ENCODE measurements around the gene SFXN3. TPM values are rescaled to one million over a fixed set of nuclear protein-coding genes. Genes with fewer than 3 reads are reported as not detected.

SFXN3 gene
- total and polyA plus RNA-seq, 2 of the 8 experiments (the other 6 are each of a cell fraction or from before 2014, with no cell fraction given): 2.6 to 2.8 TPM

DNA sequence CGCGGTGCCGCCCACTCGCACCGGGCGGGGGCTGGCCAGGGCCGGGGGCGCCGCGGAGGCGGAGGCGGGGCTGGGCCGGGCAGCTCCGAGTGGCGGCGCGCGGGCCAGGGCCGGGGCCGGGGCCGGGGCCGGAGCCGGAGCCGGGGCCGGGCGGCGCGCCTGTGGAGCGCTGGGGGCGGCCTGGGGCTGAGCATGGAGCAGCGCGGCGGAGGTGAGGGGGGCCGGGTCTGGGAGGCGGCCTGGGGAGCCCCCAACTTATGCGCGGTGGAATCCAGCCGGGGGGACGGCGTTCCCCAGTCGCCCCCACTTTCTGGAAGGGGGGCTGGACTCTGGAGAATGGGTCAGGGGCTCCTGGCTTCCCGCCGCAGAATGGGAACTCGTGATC is 31.3 kb upstream of the SFXN3 start, which contains the start of gene LZTS2:
Gene LZTS2, plus strand, starts transcription at position 67 of the 385 bp plus-strand sequence. CDS start 2,731 bp downstream, outside the sequence.
- Histone ChIP-seq H3K4me3 (ENCODE audit: extremely low read depth in 1 of 4, insufficient read depth in 2 of 4, low read depth in 3 of 4, low read length in 4 of 4) (peak within 1 kb of the TSS; percentile 75 to 90 (median 76)), H2AK5ac (ENCODE audit: low read depth, low read length) (peak within 1 kb of the TSS; percentile 76), H3K23me2 (ENCODE audit: low read depth, low read length) (peaks cover 17% of the 10 kb centered on the region), H3K79me1 (ENCODE audit: low read depth, low read length) (peaks cover 6% of the 10 kb centered on the region; the same call in 1 of the 2 replicates), H4K5ac (ENCODE audit: insufficient read length, low read depth, low read length) (peak within 1 kb of the TSS; percentile 46), H3K27me3 (replicated peaks in 1 of 4; ENCODE audit: control insufficient read depth in 3 of 4, extremely low read depth in 1 of 4, insufficient read depth in 3 of 4, low read length in 3 of 4) (no peaks in the 10 kb centered on the region), H3K79me2 (ENCODE audit: control insufficient read depth in 1 of 2, insufficient read depth in 2 of 2, low read length in 2 of 2) (peaks cover 0 to 33% of the 10 kb centered on the region in 2 experiments; a peak in 2 of 4 replicates), H3K9me3 (ENCODE audit: insufficient read depth in 2 of 2, low read depth in 1 of 2, low read length in 1 of 2) (no peaks in the 10 kb centered on the region), H4K91ac (replicated peaks; ENCODE audit: insufficient read length, low read length) (peak within 1 kb of the TSS; percentile 97), H3K56ac (replicated peaks; ENCODE audit: insufficient read length, low read depth, low read length) (peak within 1 kb of the TSS; percentile 71), H3K4ac (replicated peaks; ENCODE audit: insufficient read length, low read depth, low read length) (peak within 1 kb of the TSS; percentile 99), H2BK5ac (ENCODE audit: low read depth, low read length) (peak within 1 kb of the TSS; percentile 98), H2BK15ac (ENCODE audit: low read length) (peak within 1 kb of the TSS; percentile 98; the same call in 1 of the 2 replicates), H3K9ac (replicated peaks in 1 of 4; ENCODE audit: extremely low read depth in 1 of 4, low read depth in 3 of 4, low read length in 3 of 4) (peak within 1 kb of the TSS; percentile 80 to 94 (median 88)), H4K20me1 (replicated peaks in 1 of 2; ENCODE audit: control insufficient read depth in 1 of 2, insufficient read depth in 2 of 2, low read length in 2 of 2) (peaks cover 0 to 10% of the 10 kb centered on the region in 2 experiments), H2AFZ (ENCODE audit: low read length) (no peak within 1 kb of the TSS), H3K36me3 (ENCODE audit: control insufficient read depth in 2 of 4, insufficient read depth in 4 of 4, low read length in 3 of 4) (peaks cover 2 to 22% (median 13%) of the 10 kb centered on the region in 4 experiments; a peak in 5 of 8 replicates), H4K8ac (ENCODE audit: extremely low read depth, insufficient read depth, low read length) (peak within 1 kb of the TSS; percentile 97), H2BK12ac (ENCODE audit: low read depth, low read length) (peak within 1 kb of the TSS; percentile 98), H3K4me2 (ENCODE audit: insufficient read depth in 1 of 2, low read depth in 2 of 2, low read length in 2 of 2) (peak within 1 kb of the TSS; percentile 93 to 99), H2BK120ac (replicated peaks; ENCODE audit: low read depth, low read length) (peak within 1 kb of the TSS; percentile 7), H3K23ac (ENCODE audit: insufficient read length) (no peak within 1 kb of the TSS), H3K14ac (ENCODE audit: insufficient read length) (no peak within 1 kb of the TSS), H3K4me1 (replicated peaks in 1 of 4; ENCODE audit: control insufficient read depth in 3 of 4, insufficient read depth in 4 of 4, low read length in 3 of 4) (peaks cover 4 to 24% (median 14%) of the 10 kb centered on the region in 4 experiments), H2BK20ac (ENCODE audit: low read length) (peak within 1 kb of the TSS; percentile 80; the same call in 1 of the 2 replicates), H3K27ac (ENCODE audit: low read depth, low read length) (peak within 1 kb of the TSS; percentile 84), H3K18ac (ENCODE audit: extremely low read depth, low read length) (peak within 1 kb of the TSS; percentile 87)
- DNase-seq (ENCODE audit: low read depth in 1 of 2, low spot score in 2 of 2) (peak in 1 of 2 experiments; percentile 61), FAIRE-seq (no peak)
- ChIA-PET CTCF (ENCODE audit: partially characterized antibody) (interaction anchor here (1.0 to 26.8 kb wide), 5 partner anchors 8 to 56 kb away, joined by 5 to 464 read pairs (median 6); partner anchors contain the start of genes PDZD7 and SFXN3), POLR2A (ENCODE audit: partially characterized antibody) (interaction anchor here (0.9 to 12.6 kb wide), 6 partner anchors 9 to 33 kb away, joined by 3 to 143 read pairs (median 20); partner anchors contain the start of genes MRPL43, PDZD7, SFXN3 and TWNK)
- WGBS, 2 experiments (ENCODE audit: extremely low coverage in 1 of 2, insufficient coverage in 1 of 2, insufficient read length in 1 of 2, insufficient replicate concordance in 2 of 2, low coverage in 1 of 2, low lambda C conversion rate in 2 of 2, missing lambda C conversion rate in 1 of 2): 0% methylated on average over 2 of the region's 44 CpGs; no CpG with 5 or more reads in 1 of the 2 experiments
- peak; percentile 41 for TF ChIP-seq KDM4A (IDR thresholded peaks at IDR 0.05; ENCODE audit: low read depth, low read length, severe bottlenecking)

Measured in H1 (cell line).